SK-N-SH treated with all-trans-retinoic acid at 6 μM for 48 hours (cell line): ENCODE data around the gene AMZ2.

Experiments used
- RARB ChIP-seq: fragments of 250-450 bp; sonication (Bioruptor Pico); IDR thresholded peaks from 2 replicates; pipeline ENCODE4 v1.8.0; 2021; ENCODE audit warnings: mild to moderate bottlenecking, moderate library complexity
- TCF4 ChIP-seq: fragments of 250-450 bp; sonication (Bioruptor Pico); IDR thresholded peaks from 2 replicates; pipeline ENCODE4 v1.8.0; 2021; ENCODE audit warnings: mild to moderate bottlenecking, moderate library complexity, borderline replicate concordance
- ZFP3 ChIP-seq: fragments of 250-450 bp; sonication (Bioruptor Pico); IDR thresholded peaks from 2 replicates; pipeline ENCODE4 v1.5.0; 2020; ENCODE audit warnings: mild to moderate bottlenecking, moderate library complexity

DNA sequence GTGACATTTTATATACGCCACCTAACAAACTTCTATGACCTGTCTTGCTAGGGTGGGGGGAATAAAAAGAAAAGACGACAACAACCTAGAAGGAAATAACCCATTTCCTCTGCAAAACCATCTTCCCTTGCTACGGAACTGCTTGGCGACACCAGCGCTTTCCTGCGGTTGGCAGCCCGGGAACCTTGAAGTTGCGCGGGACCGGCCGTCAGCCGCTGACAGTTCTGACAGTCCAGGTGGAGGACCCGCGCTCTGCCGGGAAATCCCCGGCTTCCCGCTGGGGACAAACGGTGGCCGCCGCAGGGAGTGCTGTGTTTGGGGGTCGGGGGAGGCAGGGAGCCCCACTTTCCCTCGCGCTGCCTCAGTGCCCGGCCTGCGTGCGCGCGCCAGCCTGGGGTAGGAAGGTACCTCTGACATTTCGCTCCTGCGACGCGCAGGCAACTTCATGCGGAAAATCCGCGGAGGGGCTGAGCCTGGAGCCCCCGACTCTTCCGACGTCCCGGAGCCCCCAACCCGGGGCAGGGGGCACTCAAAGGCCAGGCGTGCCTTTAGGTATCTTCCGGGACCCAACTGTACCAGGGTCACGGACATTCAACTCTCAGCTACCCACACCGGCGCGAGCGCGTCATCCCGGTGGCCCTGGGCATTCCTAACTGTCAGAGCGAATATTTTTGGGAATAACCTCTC is 42.6 kb downstream of the AMZ2 start:
- TF ChIP-seq TCF4 (CRISPR knock-in tag) (no peak), ZFP3 (CRISPR knock-in tag) (no peak), RARB (CRISPR knock-in tag) (no peak)
